DND-41 (cell line): ENCODE measurements around the gene ACAN.

Source experiments
- ATAC-seq: fragments of 200-7000 bp; cut with Tn5 transposase; 3 replicates; pipeline ENCODE4 v1.9.1; 2021; ENCODE audit warnings: low read depth; ENCODE audit not compliant: insufficient read depth
- DNase-seq: peaks from one replicate; pipeline ENCODE4 v3.0.0-alpha.2; 2020
- H2AFZ ChIP-seq: 2 replicates; pipeline ENCODE4 v1.6.0; 2012; ENCODE audit warnings: low read depth, low read length
- H3K27ac ChIP-seq: 2 replicates; pipeline ENCODE4 v1.5.1; 2012; ENCODE audit warnings: low read length, inconsistent platforms
- H3K27me3 ChIP-seq: fragments of 200-600 bp; sonication (generic); 2 replicates; pipeline ENCODE4 v1.6.0; 2012; ENCODE audit warnings: low read length, mild to moderate bottlenecking, inconsistent platforms; ENCODE audit not compliant: insufficient read depth, poor library complexity
- H3K36me3 ChIP-seq: 2 replicates; pipeline ENCODE4 v1.5.1; 2012; ENCODE audit warnings: low read length, inconsistent platforms; ENCODE audit not compliant: insufficient read depth
- H3K4me1 ChIP-seq: 2 replicates; pipeline ENCODE4 v1.5.1; 2012; ENCODE audit warnings: mild to moderate bottlenecking, low read length; ENCODE audit not compliant: insufficient read depth
- H3K4me2 ChIP-seq: 2 replicates; pipeline ENCODE4 v1.6.0; 2012; ENCODE audit warnings: mild to moderate bottlenecking, moderate library complexity, low read length, inconsistent platforms; ENCODE audit not compliant: insufficient read depth
- H3K4me3 ChIP-seq, 2 experiments: fragments of 200-600 bp in 1 of 2; shearing (Covaris generic) in 1 of 2; 2 replicates each; pipeline ENCODE4 v1.5.1; 2012 to 2016; ENCODE audit warnings: inconsistent platforms in 2 of 2, low read length in 2 of 2, mild to moderate bottlenecking in 2 of 2, low read depth in 1 of 2, moderate library complexity in 1 of 2
- H3K79me2 ChIP-seq: 2 replicates; pipeline ENCODE4 v1.6.0; 2012; ENCODE audit warnings: low read length, inconsistent platforms; ENCODE audit not compliant: insufficient read depth
- H3K9ac ChIP-seq: 2 replicates; pipeline ENCODE4 v1.6.0; 2012; ENCODE audit warnings: low read depth, mild to moderate bottlenecking, inconsistent platforms, low read length, moderate library complexity
- H3K9me3 ChIP-seq: 2 replicates; pipeline ENCODE4 v1.5.1; 2012; ENCODE audit warnings: low read length, moderate library complexity, mild to moderate bottlenecking, inconsistent platforms; ENCODE audit not compliant: insufficient read depth, severe bottlenecking
- H4K20me1 ChIP-seq: 2 replicates; pipeline ENCODE4 v1.6.0; 2012; ENCODE audit warnings: low read length; ENCODE audit not compliant: insufficient read depth
- EZH2 ChIP-seq: IDR thresholded peaks from 3 replicates; pipeline ENCODE4 v1.6.1; 2012; ENCODE audit warnings: borderline replicate concordance, low read depth, mild to moderate bottlenecking, moderate library complexity, low read length, inconsistent platforms; ENCODE audit not compliant: severe bottlenecking
- TF ChIP-seq, protein P1 (sequence below): IDR thresholded peaks from 2 replicates; pipeline ENCODE4 v1.5.1; 2012; ENCODE audit warnings: borderline replicate concordance, low read length, moderate library complexity, mild to moderate bottlenecking; ENCODE audit not compliant: poor library complexity, severe bottlenecking; ENCODE audit errors: extremely low read depth

ACAN gene

GRCh38 chr15:88844749-88845386 lies 41.6 kb downstream of the ACAN start:
- Histone ChIP-seq H3K27ac (no peak overlapping the region), H3K9me3 (no peaks in the 10 kb centered on the region), H4K20me1 (no peaks in the 10 kb centered on the region), H3K9ac (no peak overlapping the region), H3K4me2 (no peak overlapping the region), H3K4me3 (no peak overlapping the region), H2AFZ (no peak overlapping the region), H3K79me2 (no peaks in the 10 kb centered on the region), H3K36me3 (no peaks in the 10 kb centered on the region), H3K4me1 (no peaks in the 10 kb centered on the region), H3K27me3 (no peaks in the 10 kb centered on the region)
- TF ChIP-seq EZH2 = no peak
- TF ChIP-seq, protein P1, sequence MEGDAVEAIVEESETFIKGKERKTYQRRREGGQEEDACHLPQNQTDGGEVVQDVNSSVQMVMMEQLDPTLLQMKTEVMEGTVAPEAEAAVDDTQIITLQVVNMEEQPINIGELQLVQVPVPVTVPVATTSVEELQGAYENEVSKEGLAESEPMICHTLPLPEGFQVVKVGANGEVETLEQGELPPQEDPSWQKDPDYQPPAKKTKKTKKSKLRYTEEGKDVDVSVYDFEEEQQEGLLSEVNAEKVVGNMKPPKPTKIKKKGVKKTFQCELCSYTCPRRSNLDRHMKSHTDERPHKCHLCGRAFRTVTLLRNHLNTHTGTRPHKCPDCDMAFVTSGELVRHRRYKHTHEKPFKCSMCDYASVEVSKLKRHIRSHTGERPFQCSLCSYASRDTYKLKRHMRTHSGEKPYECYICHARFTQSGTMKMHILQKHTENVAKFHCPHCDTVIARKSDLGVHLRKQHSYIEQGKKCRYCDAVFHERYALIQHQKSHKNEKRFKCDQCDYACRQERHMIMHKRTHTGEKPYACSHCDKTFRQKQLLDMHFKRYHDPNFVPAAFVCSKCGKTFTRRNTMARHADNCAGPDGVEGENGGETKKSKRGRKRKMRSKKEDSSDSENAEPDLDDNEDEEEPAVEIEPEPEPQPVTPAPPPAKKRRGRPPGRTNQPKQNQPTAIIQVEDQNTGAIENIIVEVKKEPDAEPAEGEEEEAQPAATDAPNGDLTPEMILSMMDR = no peak
- no peak for DNase-seq
- no peak for ATAC-seq

DNA sequence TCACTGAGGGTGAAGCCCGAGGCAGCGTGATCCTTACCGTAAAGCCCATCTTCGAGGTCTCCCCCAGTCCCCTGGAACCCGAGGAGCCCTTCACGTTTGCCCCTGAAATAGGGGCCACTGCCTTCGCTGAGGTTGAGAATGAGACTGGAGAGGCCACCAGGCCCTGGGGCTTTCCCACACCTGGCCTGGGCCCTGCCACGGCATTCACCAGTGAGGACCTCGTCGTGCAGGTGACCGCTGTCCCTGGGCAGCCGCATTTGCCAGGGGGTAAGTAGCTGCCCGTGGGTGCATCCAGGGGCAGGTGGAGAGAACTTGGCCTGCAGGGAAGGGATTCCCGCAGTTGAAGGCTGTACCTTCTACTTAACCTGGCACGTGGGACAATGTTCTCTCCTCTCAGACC lies 42.4 kb downstream of the ACAN start:
- no peaks in the 10 kb centered on the region for H3K36me3 ChIP-seq
- no peaks in the 10 kb centered on the region for H3K4me1 ChIP-seq
- no peaks in the 10 kb centered on the region for H3K27me3 ChIP-seq
- H3K9me3 ChIP-seq = no peaks in the 10 kb centered on the region
- H3K79me2 ChIP-seq = no peaks in the 10 kb centered on the region
- H3K9ac ChIP-seq = no peak overlapping the region
- no peak for TF ChIP-seq EZH2
- TF ChIP-seq, protein P1 = no peak
- H3K4me3 ChIP-seq = no peak overlapping the region
- ATAC-seq (no peak), DNase-seq (no peak)
- no peak overlapping the region for H2AFZ ChIP-seq
- no peaks in the 10 kb centered on the region for H4K20me1 ChIP-seq
- H3K27ac ChIP-seq = no peak overlapping the region
- H3K4me2 ChIP-seq = no peak overlapping the region

DNA sequence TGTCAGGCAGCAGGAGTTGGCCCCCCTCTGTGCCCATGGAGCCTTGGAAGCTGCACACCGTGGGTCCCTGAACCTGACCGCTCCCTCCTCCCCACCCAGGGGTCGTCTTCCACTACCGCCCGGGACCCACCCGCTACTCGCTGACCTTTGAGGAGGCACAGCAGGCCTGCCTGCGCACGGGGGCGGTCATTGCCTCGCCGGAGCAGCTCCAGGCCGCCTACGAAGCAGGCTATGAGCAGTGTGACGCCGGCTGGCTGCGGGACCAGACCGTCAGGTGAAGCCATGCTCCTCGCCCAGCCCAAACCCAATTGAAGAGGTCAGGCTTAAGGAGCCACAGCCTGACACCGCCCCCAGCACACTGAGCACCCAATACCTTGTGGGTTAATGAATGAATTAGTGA lies 43.9 kb downstream of the ACAN start:
- Histone ChIP-seq H3K27me3 (no peaks in the 10 kb centered on the region), H2AFZ (no peak overlapping the region), H3K9me3 (no peaks in the 10 kb centered on the region)

More for the DNA sequence above, 43.9 kb downstream of the ACAN start:
- Histone ChIP-seq H4K20me1 (no peaks in the 10 kb centered on the region), H3K4me2 (no peak overlapping the region), H3K36me3 (no peaks in the 10 kb centered on the region), H3K4me3 (no peak overlapping the region), H3K79me2 (no peaks in the 10 kb centered on the region), H3K27ac (no peak overlapping the region), H3K4me1 (no peaks in the 10 kb centered on the region), H3K9ac (no peak overlapping the region)
- TF ChIP-seq EZH2 = no peak
- TF ChIP-seq, protein P1 = no peak
- no peak for ATAC-seq
- no peak for DNase-seq
